ENCODE results near the gene CDC5L.

DNA sequence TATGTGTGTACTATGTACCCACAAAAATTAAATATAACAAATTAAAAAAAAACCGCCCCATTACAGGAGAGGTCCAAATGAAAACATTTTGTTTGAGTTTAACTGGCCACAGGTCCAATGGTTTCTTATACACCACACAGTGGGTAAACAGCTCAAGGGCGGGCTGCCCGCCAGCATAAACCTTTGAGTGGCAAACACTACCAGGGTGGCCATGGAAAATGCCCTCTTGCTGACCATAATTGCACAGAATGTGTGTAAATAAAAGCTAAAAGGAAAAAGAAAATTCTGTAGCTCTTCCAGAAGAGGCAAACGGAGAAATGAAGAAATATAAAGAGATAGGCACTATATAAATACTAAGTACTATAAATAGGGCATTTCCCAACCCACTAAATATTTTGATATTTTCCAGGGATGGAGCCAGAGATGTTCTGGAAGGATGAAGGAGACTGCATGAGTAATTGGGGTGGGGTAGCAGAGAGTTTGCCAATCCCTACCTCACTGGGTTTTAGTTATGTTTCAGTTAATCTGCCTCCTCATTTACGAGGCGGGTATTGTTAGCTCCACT, 1.1 kb upstream of the CDC5L start:
- TF ChIP-seq, protein P1, sequence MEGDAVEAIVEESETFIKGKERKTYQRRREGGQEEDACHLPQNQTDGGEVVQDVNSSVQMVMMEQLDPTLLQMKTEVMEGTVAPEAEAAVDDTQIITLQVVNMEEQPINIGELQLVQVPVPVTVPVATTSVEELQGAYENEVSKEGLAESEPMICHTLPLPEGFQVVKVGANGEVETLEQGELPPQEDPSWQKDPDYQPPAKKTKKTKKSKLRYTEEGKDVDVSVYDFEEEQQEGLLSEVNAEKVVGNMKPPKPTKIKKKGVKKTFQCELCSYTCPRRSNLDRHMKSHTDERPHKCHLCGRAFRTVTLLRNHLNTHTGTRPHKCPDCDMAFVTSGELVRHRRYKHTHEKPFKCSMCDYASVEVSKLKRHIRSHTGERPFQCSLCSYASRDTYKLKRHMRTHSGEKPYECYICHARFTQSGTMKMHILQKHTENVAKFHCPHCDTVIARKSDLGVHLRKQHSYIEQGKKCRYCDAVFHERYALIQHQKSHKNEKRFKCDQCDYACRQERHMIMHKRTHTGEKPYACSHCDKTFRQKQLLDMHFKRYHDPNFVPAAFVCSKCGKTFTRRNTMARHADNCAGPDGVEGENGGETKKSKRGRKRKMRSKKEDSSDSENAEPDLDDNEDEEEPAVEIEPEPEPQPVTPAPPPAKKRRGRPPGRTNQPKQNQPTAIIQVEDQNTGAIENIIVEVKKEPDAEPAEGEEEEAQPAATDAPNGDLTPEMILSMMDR (IDR thresholded peaks at IDR 0.05), result no peak
- TF ChIP-seq POLR2A (IDR thresholded peaks at IDR 0.05) (no peak), EP300 (IDR thresholded peaks at IDR 0.05) (no peak)

Data from tibial nerve (tissue), 4 donors.